ENCODE measurements around the gene DDX25. TPM values are rescaled to one million over a fixed set of nuclear protein-coding genes. Genes with fewer than 3 reads are reported as not detected.

Gene DDX25
- total and polyA plus RNA-seq, 2 of the 8 experiments (the other 6 are each of a cell fraction or from before 2014, with no cell fraction given): 17.6 to 17.9 TPM

GRCh38 chr11:125955856-125956255, 51.5 kb downstream of the DDX25 start:
- no peak overlapping the region for H3K27ac ChIP-seq (ENCODE audit: low read depth, low read length)
- no peak overlapping the region for H2BK5ac ChIP-seq (ENCODE audit: low read depth, low read length)
- no peaks in the 10 kb centered on the region for H3K79me2 ChIP-seq (ENCODE audit: control insufficient read depth in 1 of 2, insufficient read depth in 2 of 2, low read length in 2 of 2)
- H3K4ac ChIP-seq (replicated peaks; ENCODE audit: insufficient read length, low read depth, low read length): no peak overlapping the region
- peaks cover 0 to 5% (median 3%) of the 10 kb centered on the region in 4 experiments; a peak in 3 of 8 replicates for H3K36me3 ChIP-seq (ENCODE audit: control insufficient read depth in 2 of 4, insufficient read depth in 4 of 4, low read length in 3 of 4)
- no peak for DNase-seq (ENCODE audit: low read depth in 1 of 2, low spot score in 2 of 2)
- H2AK5ac ChIP-seq (ENCODE audit: low read depth, low read length): no peak overlapping the region
- no peak overlapping the region for H3K18ac ChIP-seq (ENCODE audit: extremely low read depth, low read length)
- no peak overlapping the region for H3K56ac ChIP-seq (replicated peaks; ENCODE audit: insufficient read length, low read depth, low read length)
- 93% methylated on average over 2 of the region's 2 CpGs; no CpG with 5 or more reads in 1 of the 2 experiments for WGBS, 2 experiments (ENCODE audit: extremely low coverage in 1 of 2, insufficient coverage in 1 of 2, insufficient read length in 1 of 2, insufficient replicate concordance in 2 of 2, low coverage in 1 of 2, low lambda C conversion rate in 2 of 2, missing lambda C conversion rate in 1 of 2)
- H2BK12ac ChIP-seq (ENCODE audit: low read depth, low read length): no peak overlapping the region
- ChIA-PET CTCF (ENCODE audit: partially characterized antibody) (interaction anchor here (0.6 to 9.1 kb wide), 12 partner anchors 9 to 326 kb away, joined by 3 to 65 read pairs (median 4); partner anchors contain the start of gene VSIG10L2), POLR2A (ENCODE audit: partially characterized antibody) (no interaction called here)
- no peak overlapping the region for H4K91ac ChIP-seq (replicated peaks; ENCODE audit: insufficient read length, low read length)
- H3K4me3 ChIP-seq (ENCODE audit: extremely low read depth in 1 of 4, insufficient read depth in 2 of 4, low read depth in 3 of 4, low read length in 4 of 4): no peak overlapping the region
- H3K9ac ChIP-seq (replicated peaks in 1 of 4; ENCODE audit: extremely low read depth in 1 of 4, low read depth in 3 of 4, low read length in 3 of 4): no peak overlapping the region
- no peak overlapping the region for H2BK120ac ChIP-seq (replicated peaks; ENCODE audit: low read depth, low read length)
- H3K23ac ChIP-seq (ENCODE audit: insufficient read length): no peak overlapping the region
- no peak overlapping the region for H3K4me2 ChIP-seq (ENCODE audit: insufficient read depth in 1 of 2, low read depth in 2 of 2, low read length in 2 of 2)
- H4K5ac ChIP-seq (ENCODE audit: insufficient read length, low read depth, low read length): no peak overlapping the region
- FAIRE-seq: no peak
- no peak overlapping the region for H4K8ac ChIP-seq (ENCODE audit: extremely low read depth, insufficient read depth, low read length)
- no peaks in the 10 kb centered on the region for H3K27me3 ChIP-seq (replicated peaks in 1 of 4; ENCODE audit: control insufficient read depth in 3 of 4, extremely low read depth in 1 of 4, insufficient read depth in 3 of 4, low read length in 3 of 4)
- no peak overlapping the region for H2BK20ac ChIP-seq (ENCODE audit: low read length)
- no peak overlapping the region for H2BK15ac ChIP-seq (ENCODE audit: low read length)
- no peaks in the 10 kb centered on the region for H3K9me3 ChIP-seq (ENCODE audit: insufficient read depth in 2 of 2, low read depth in 1 of 2, low read length in 1 of 2)
- no peak overlapping the region for H3K14ac ChIP-seq (ENCODE audit: insufficient read length)
- no peaks in the 10 kb centered on the region for H3K79me1 ChIP-seq (ENCODE audit: low read depth, low read length)
- no peak overlapping the region for H2AFZ ChIP-seq (ENCODE audit: low read length)
- no peaks in the 10 kb centered on the region for H4K20me1 ChIP-seq (replicated peaks in 1 of 2; ENCODE audit: control insufficient read depth in 1 of 2, insufficient read depth in 2 of 2, low read length in 2 of 2)
- no peaks in the 10 kb centered on the region for H3K23me2 ChIP-seq (ENCODE audit: low read depth, low read length)
- H3K4me1 ChIP-seq (replicated peaks in 1 of 4; ENCODE audit: control insufficient read depth in 3 of 4, insufficient read depth in 4 of 4, low read length in 3 of 4): peaks cover 0 to 2% (median 0%) of the 10 kb centered on the region in 4 experiments; a peak in 2 of 7 replicates
- no peak for TF ChIP-seq EGR1 (IDR thresholded peaks at IDR 0.05; ENCODE audit: borderline replicate concordance, low read depth, low read length)
- no peak for TF ChIP-seq ASH2L (IDR thresholded peaks at IDR 0.05; ENCODE audit: low read length)
- no peak for TF ChIP-seq POLR2AphosphoS5 (IDR thresholded peaks at IDR 0.05; ENCODE audit: low read depth, low read length)
- no peak for TF ChIP-seq CEBPB (IDR thresholded peaks at IDR 0.05; ENCODE audit: low read depth, low read length)
- no peak for TF ChIP-seq CBX8 (IDR thresholded peaks at IDR 0.05; ENCODE audit: borderline replicate concordance, low read depth, low read length)
- TF ChIP-seq TAF1 (IDR thresholded peaks at IDR 0.05; ENCODE audit: low read depth, low read length): no peak
- TF ChIP-seq TEAD4 (IDR thresholded peaks at IDR 0.05; ENCODE audit: low read depth, low read length): no peak
- TF ChIP-seq SUZ12 (IDR thresholded peaks at IDR 0.05; ENCODE audit: low read length): no peak
- no peak for TF ChIP-seq TCF12 (IDR thresholded peaks at IDR 0.05; ENCODE audit: low read depth, low read length)
- TF ChIP-seq, protein P1, sequence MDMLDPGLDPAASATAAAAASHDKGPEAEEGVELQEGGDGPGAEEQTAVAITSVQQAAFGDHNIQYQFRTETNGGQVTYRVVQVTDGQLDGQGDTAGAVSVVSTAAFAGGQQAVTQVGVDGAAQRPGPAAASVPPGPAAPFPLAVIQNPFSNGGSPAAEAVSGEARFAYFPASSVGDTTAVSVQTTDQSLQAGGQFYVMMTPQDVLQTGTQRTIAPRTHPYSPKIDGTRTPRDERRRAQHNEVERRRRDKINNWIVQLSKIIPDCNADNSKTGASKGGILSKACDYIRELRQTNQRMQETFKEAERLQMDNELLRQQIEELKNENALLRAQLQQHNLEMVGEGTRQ (IDR thresholded peaks at IDR 0.05; ENCODE audit: low read length): no peak
- no peak for TF ChIP-seq KDM1A (IDR thresholded peaks at IDR 0.05; ENCODE audit: borderline replicate concordance, low read length)
- no peak for TF ChIP-seq ATF3 (IDR thresholded peaks at IDR 0.05; ENCODE audit: insufficient read depth, low read depth, low read length)
- no peak for TF ChIP-seq ZNF274 (IDR thresholded peaks at IDR 0.05; ENCODE audit: borderline replicate concordance, extremely low read depth, low read length)
- TF ChIP-seq HDAC6 (IDR thresholded peaks at IDR 0.05; ENCODE audit: low read depth, low read length): no peak
- TF ChIP-seq POLR2A (IDR thresholded peaks at IDR 0.05; ENCODE audit: control extremely low read depth in 1 of 2, low read depth in 2 of 2, low read length in 2 of 2): no peak
